ENCODE data around the gene ZNF81.
"Not testable (repeated sequence)": the region's sequence is repeated elsewhere in the genome, so short reads cannot be mapped to it uniquely, and the experiment has no call there.

Gene ZNF81

DNA sequence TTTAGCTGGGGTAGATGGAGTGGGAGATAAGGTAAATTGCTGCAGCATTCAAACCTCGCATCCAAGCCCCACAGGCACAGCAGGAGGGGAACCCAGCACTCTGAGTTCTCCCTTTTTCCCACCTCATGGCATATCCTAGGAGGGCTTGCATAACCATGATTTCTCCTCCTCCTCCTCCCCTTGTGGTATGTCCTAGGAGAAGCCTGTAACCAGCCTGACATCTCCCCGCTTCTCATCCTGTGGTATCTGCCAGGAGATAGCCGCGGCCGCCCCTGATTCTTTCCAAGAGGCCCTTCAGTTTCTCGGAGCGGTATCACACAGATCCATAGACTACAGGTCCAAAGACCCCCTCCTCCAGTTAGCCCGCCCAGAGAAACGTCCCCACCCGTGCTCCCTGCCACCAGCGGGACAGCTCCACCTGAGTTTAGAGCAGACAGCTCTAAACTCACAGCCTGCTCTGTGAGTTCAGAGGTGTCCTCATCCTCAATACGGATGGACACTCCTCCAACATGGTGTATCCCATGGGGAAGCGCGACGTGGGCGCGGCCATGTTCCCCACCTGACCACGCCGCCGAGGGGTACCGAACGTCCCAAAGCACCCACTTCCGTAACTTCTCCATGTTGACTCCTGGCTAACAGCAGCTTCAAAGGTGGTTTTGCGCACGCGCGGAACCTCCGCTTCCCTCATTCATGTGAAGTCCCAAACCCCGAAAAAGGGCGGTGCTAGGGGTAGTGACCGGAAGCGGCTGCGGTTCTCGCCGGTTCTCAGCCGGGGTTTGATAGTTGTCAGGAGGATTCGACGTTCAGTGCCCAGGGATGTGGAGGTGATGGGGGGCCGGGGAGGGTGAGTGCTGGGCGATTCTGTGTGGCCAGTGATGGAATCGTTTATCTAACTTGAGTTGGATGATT lies at the start of gene ZNF81:
Gene ZNF81, plus strand, starts transcription at position 739 of the 909 bp plus-strand sequence. CDS start 9,366 bp downstream, outside the sequence.
- peak; percentile 78 for DNase-seq (ENCODE audit: low read depth in 1 of 2, low spot score in 1 of 2)

DNA sequence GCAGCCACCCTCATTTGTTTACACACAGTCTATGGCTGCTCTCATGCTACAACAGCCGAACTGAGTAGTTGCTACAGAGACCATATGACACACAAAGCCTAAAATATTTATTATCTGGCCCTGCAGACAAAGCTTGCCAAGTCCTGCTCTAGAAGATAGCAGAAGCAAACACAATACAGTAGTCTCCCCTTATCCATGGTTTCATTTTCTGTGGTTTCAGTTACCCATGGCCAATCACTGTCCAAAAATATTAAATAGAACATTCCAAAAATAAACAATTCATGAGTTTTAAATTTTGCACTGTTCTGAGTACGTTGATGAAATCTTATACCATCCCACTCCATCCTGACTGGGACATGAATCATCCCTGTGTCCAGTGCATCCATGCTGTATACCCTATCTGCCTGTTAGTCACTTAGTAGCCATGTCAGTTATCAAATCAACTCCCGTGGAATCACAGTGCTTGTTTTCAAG lies 40.2 kb upstream of the ZNF81 start:
- no peak for DNase-seq (ENCODE audit: low read depth in 1 of 2, low spot score in 1 of 2)

DNA sequence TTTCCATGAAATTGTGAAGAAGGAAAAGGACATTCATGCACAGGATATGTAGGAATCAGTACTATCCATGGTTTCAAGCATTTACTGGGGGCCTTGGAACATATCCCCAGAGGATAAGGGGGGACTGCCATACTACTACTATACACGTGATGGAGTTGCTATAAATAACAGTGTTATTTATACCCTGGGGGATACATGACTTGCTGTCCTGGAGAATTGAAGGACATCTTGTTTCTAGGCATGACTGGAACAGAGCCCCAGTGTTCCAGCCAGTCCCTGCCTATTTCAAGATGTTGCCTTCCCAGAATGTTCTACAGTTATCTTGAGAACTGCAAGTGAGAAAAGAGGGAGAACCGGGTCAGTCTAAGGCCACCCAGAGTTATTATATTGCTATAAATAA lies 39.6 kb upstream of the ZNF81 start:
- DNase-seq (ENCODE audit: low read depth in 1 of 2, low spot score in 1 of 2): no peak

DNA sequence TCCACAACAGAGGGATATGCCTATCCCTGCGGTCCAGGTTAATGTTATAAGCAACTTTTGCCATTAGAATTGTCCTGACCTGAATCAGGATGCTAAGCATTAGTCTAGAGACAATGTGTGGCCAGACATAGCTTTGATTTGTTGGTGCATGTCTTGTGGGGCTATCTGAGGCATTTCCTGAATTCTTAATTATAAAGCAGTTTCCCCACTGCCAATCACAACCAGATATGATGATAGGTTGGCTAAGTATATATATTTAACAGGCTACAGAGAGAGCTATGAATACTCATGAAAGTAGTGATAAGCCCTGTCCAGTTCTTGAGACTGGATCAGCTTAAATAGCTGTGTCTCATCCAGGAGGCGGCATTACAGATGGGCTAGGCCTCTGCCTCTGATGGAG lies 37.8 kb upstream of the ZNF81 start:
- no peak for DNase-seq (ENCODE audit: low read depth in 1 of 2, low spot score in 1 of 2)

DNA sequence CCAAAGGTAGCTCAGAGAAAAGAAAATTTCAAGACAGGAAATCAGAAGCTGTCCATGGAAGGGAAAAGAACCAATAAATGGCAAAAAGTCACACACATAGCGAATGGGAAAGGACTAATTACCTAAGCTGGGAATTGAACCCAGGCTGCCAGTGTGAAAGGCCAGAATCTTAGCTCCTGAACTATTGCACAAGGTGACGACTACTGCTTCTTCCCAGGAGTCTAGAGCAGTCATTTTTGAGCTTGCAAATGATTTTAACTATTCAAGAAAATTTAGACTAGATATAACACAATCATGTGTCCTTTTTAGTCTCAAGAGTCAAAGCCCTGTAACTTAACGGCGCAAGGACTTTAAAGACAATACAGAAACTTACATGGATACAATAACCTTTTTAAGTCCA lies 34.1 kb upstream of the ZNF81 start:
- DNase-seq (ENCODE audit: low read depth in 1 of 2, low spot score in 1 of 2): no peak

DNA sequence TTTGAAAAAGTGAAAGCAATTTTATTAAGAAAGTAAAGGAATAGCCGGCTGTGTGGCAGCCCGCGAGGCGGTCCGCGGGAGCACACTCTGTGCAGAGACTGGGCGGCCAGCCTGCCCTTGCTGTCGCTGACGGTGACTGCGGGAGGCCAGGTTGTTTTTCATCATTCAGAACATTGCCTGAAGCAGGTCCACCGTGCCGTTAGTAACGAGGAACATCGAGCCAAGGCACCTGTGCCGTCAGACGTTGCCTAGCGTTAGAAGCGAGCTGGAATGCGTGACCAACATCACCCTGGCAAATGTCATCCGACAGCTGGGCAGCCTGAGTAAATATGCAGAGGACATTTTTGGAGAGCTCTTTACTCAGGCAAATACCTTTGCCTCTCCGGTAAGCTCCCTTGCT lies 33.6 kb upstream of the ZNF81 start:
- DNase-seq (ENCODE audit: low read depth in 1 of 2, low spot score in 1 of 2): not testable (repeated sequence)

DNA sequence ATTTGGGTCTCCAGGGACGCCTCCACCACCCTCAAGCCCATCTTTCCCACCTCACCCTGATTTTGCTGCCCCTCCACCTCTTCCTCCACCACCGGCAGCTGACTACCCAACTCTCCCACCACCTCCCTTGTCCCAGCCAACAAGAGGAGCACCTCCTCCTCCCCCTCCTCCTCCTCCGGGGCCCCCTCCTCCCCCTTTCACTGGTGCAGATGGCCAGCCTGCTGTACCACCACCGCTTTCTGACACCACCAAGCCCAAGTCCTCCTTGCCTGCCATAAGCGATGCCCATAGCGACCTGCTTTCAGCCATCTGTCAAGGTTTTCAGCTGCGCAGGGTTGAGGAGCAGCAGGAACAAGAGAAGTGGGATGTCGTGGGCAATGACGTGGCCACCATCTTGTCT lies 32.4 kb upstream of the ZNF81 start:
- DNase-seq (ENCODE audit: low read depth in 1 of 2, low spot score in 1 of 2): no peak

DNA sequence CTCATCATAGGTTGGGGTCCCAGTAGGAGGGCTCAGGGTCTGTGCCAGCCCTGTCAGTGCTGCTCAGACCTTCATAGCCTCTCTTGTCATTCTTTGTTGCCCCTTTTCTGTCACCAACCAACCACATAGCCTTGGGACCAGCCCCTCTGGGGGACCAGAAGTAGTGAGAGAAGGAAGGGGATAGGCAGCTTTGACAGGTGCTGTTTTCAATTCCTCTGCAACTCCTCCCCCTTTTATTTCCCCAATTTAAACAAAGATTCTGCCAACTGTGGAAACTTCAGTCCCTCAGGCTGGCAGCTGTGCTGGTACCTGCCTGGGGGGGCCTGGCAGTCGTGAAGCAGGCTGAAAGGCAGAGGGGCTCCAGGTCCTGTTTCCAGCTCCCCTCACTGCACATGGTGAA lies 30.9 kb upstream of the ZNF81 start:
- not testable (repeated sequence) for DNase-seq (ENCODE audit: low read depth in 1 of 2, low spot score in 1 of 2)

DNA sequence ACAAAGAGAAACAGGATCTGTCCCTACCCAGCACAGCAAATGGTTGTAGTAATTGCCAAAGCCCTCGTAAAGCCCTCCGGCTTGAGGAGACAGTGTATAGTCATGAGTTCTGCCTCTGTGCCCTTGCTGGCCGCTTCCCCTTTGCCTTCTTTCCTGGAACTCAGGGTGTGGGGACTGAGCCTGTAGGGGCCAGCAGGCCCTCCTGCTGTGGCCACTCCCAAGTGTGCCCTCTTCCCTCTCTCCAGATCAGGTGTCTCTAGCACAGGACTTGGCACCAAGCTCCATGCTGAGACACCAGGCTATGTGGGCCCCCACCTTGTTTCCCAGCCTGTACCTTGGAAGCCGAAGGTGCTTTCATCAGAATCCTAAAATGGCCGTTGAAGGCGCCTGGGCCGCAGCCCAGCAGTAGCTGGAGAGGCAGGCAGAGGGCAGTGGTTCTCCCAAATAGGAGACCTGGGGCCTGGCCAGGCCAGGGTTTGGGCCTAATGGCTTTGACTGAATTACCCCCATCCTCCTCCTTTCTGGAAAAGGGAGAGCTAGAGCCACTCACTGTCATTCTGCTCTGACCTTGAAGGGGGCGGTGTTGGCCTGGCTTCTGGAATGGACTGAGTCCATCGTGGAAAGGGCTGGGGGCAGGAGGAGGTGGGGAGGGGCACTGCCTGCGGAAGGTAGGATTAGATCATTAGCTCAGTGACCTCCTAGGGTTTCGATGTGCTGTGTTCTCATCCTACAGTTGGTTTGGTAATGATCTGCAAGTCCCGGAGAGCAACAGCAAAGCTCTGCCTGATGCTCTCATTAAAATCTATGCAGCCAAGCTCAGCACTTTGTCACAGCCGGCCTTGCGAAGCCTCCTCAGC lies 30.1 kb upstream of the ZNF81 start:
- DNase-seq (ENCODE audit: low read depth in 1 of 2, low spot score in 1 of 2): not testable (repeated sequence)

DNA sequence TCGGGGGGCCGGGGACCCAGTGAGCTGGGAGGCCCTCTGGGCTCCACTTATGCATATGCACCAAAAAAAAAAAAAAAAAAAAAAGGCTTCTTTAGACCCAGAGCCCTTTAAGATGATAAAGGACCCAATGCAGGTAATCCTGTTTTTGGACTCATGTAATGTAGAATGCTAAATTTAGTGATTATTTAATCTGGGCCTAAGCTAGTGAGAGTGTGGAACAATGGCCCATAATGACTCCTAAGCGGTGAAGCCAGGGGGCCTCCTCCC lies 29.5 kb upstream of the ZNF81 start:
- not testable (repeated sequence) for DNase-seq (ENCODE audit: low read depth in 1 of 2, low spot score in 1 of 2)

DNA sequence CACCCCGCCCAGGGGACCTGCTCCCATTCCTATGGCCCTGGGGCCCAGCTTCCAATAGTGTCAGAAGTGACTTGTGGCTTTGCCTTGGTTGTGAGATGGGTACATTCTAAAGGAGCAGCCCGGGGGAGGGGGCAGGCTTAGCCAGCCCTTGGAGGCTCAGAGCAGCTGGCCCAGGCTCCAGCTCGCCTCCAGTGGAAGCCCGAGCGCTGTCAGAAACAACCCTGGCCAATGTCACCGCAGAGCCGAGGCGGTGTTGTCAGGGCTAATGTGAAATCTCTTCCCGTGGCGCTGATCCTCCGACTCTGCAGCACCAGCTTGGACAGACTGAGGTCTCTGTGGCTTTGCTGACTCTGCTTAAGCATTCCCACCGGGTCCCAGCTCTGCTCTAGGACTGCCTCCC lies 29.2 kb upstream of the ZNF81 start:
- DNase-seq (ENCODE audit: low read depth in 1 of 2, low spot score in 1 of 2): no peak

DNA sequence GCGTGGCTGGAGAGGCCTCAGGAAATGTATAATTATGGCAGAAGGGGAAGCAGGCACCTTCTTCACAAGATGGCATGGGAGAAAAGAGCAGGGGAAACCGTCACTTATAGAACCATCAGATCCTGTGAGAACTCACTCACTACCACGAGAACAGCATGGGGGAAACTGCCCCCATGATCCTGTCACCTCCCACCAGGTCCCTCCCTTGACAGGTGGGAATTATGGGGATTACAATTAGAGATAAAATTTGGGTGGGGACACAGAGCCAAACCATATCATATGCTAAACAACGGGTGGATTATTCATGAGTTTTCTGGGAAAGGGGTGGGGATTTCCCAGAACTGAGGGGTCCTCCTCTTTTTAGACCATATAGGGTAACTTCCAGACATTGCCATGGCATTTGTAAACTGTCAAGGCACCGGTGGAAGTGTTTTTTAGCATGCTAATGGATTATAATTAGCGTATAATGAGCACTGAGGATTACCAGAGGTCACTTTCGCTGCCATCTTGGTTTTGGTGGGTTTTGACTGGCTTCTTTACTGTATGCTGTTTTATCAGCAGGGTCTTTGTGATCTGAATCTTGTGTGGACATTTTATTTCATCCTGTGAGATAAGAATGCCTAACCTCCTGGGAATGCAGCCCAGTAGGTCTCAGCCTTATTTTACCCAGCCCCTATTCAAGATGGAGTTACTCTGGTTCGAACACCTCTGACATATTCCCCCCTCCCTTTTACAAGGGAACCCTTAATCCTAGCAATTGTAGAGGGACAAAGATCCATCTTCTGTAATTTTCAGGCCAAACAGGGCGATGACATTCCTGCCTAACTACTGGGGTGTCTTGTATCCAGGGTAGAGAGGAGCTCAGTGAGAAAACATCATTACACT lies 27.6 kb upstream of the ZNF81 start:
- DNase-seq (ENCODE audit: low read depth in 1 of 2, low spot score in 1 of 2): no peak

DNA sequence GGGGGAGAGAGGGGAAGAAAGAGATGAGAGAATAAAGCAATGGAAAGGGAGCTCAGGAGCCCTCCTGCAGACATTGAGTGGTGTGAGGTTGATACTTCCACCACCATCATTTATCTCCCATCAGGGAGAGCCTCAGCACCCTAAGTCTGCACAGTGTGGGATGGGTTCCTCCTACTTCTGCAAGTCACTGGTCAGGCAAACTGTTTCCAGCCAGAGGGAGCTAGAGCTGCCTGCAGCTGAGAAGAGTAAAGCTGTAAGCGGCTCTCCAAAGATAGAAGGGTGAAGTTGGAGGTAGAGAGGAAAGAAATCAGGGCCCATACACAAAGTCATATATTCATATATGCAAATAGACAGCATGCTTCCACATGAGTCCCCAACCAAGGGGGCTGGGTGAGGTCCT lies 21.9 kb upstream of the ZNF81 start:
- no peak for DNase-seq (ENCODE audit: low read depth in 1 of 2, low spot score in 1 of 2)

DNA sequence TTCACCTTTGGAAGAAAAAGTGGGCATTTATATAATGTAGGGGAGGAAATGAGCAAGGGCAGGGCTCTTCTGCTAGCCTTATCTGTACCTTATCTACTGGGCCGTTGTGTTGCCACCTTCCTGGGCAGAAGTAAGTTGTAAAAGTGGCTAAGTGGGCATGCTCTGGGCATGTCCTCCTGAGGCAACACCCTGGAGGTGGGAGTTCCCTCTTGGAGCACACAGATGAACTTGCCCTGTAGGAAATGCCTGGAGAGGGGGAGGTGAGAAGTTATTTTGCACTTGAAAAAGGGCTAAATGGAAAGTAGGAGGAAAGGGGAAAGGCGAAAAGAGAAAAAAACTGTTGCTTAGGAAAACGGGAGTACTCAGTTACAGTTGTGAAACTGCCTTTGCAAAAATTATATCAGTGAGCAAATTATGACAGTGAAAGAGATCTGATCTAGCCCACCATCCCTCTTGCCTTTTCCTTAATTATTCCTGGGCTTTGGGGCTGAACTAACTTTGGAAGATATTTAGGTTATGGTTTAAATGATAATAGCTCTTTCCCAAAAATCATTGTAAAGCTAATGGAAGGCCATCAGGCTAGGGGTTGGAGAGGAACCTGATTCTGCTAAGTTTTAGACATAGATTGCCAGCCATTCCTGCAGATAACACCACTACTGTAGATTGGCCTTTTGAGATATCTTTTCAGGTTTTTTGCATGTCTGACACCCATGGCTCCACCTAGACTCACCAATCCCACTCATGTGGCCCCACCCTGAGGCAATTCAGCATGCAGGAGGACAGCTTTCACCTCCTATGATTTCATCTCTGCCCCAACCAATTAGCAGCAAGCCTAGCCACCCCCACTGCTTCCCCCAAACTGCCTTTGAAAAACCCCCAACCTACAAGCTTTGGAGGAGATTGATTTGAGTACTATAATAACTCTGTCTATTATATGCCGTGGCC lies 20.5 kb upstream of the ZNF81 start:
- DNase-seq (ENCODE audit: low read depth in 1 of 2, low spot score in 1 of 2): no peak

DNA sequence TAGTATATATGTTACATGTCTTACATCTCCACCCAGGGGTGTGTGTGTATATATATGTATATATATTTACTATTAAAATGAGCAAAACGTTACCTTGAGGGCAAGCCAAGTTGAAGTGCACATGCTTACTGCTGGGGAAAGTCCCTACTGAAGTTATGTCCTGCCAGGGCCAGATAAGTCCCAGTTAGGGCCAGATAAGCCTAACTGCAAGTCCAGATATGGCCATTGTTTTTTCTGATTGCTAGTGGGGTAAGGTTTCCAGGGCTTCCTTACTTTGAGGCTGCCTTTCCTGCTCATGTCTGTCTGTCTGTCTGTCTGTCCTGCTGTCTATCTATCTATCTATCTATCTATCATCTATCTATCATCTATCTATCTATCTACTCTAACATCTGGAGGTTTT lies 19.3 kb upstream of the ZNF81 start:
- DNase-seq (ENCODE audit: low read depth in 1 of 2, low spot score in 1 of 2): no peak

DNA sequence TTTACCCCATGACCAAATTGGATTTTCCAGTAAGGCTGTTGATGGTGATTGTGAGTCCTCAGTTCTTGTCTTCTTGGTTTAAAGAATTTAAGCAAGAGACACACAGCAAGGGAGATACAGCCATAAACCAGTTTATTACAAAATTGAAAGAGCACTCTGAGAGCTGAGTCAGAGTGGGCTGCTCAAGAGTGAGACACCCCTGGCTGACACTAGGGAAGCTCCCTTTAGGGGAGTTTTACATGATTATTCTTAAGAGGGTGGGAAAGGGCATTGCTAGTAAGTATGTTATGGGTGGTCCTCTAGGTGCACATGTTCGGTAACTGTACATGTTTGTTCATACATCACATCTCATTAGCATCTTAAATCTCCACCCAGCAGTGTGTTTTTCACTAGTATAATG lies 18.8 kb upstream of the ZNF81 start:
- no peak for DNase-seq (ENCODE audit: low read depth in 1 of 2, low spot score in 1 of 2)

DNA sequence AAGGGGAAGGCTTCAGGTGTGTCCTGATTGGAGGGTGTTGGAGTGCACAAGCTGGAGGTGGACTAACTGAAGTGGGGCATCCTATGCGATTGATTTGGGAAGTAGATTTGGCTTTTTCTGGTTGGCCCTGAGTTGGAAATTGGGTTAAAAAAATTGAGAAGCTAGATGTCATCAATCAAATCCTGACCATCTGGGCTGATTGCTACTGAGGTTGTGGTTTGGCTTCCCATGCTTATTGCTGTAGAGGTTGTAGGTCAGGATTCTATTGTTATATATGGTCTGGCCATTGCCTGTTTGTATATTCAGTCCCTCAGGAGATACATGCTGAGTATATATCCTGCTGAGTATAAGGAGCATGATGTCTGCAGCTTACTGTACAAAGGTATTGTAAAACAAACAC lies 7.7 kb upstream of the ZNF81 start:
- DNase-seq (ENCODE audit: low read depth in 1 of 2, low spot score in 1 of 2): no peak

DNA sequence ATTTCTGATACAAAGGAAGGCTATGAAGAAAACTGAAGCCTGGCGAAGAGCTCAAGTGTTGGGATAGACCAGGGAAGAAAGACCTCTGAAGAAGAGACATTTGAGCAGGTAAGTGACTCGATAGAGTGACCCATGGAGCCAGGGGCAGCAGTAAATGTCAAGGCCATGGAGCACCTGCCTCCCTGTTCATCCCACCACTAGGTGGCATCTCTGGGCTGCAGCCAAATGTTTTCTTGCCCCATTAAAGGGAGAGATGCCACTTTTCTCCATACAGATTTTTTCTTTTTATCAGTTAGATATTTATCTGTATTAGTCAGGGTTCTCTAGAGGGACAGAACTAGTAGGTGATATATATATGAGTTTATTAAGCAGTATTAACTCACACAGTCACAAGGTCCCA lies 4.9 kb upstream of the ZNF81 start:
- DNase-seq (ENCODE audit: low read depth in 1 of 2, low spot score in 1 of 2): peak; percentile 2 to 19

DNA sequence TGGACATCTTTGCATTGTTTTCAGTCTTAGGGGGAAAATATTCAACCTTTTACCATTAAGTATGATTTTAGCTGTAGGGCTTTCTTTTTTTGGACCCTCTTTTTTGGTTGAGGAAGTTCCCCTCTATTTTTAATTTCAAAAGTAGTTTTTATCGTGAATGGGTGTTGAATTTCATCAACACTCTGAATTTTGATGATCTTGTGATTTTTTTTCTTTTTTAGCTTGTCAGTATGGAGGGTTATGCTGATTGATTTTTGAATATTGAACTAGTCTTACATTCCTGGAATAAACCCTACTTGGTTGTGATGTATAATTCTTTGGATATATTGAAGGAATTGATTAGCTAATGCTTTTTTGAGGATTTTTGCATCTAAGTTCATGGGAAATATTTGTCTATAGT lies 1.7 kb downstream of the ZNF81 start:
- DNase-seq (ENCODE audit: low read depth in 1 of 2, low spot score in 1 of 2): no peak

DNA sequence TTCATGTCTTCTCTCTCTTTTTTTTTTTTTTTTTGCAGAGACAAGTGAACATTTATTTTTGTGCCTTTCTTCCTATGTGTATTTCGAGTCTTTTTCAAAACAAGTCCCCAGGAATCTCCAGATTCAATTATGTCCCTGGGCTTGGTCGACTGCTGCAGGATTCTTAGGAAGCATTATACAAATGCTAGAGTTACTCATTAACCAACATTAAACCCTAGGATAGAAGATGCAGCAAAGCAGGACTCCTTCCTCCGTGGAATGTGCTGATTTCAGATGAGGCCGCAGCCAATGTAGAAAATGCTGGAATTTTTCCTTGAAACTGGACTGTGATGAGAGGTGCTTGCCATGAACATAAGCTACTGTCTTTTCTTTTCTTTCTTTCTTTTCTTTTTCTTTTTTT lies 3.4 kb downstream of the ZNF81 start:
- DNase-seq (ENCODE audit: low read depth in 1 of 2, low spot score in 1 of 2): no peak
